H1 (cell line): Measurements from ENCODE around the gene CAMK1G.

Source experiments
- CEBPB ChIP-seq: IDR thresholded peaks from 2 replicates; pipeline ENCODE4 v1.6.1; 2012; ENCODE audit warnings: low read depth, low read length
- CHD2 ChIP-seq: IDR thresholded peaks from 2 replicates; pipeline ENCODE4 v1.6.1; 2012; ENCODE audit warnings: low read length, improper control_type of control experiment
- EZH2 ChIP-seq: fragments of 200-600 bp; sonication (generic); IDR thresholded peaks from 2 replicates; pipeline ENCODE4 v1.7.1; 2012; ENCODE audit warnings: low read depth, mild to moderate bottlenecking, moderate library complexity, low read length, inconsistent platforms; ENCODE audit not compliant: severe bottlenecking
- FOSL1 ChIP-seq: IDR thresholded peaks from 2 replicates; pipeline ENCODE4 v1.6.1; 2011; ENCODE audit warnings: mild to moderate bottlenecking, low read depth, low read length, moderate library complexity; ENCODE audit not compliant: insufficient read depth
- MAFK ChIP-seq: IDR thresholded peaks from 2 replicates; pipeline ENCODE4 v1.6.1; 2012; ENCODE audit warnings: low read depth, mild to moderate bottlenecking, improper control_type of control experiment, low read length
- POLR2AphosphoS5 ChIP-seq: IDR thresholded peaks from 2 replicates; pipeline ENCODE4 v1.6.1; 2011; ENCODE audit warnings: low read depth, low read length
- RFX5 ChIP-seq: IDR thresholded peaks from 2 replicates; pipeline ENCODE4 v1.6.1; 2011; ENCODE audit warnings: low read depth, low read length, improper control_type of control experiment, borderline replicate concordance
- SP1 ChIP-seq: IDR thresholded peaks from 2 replicates; pipeline ENCODE4 v1.6.1; 2011; ENCODE audit warnings: low read depth, low read length
- TCF12 ChIP-seq: IDR thresholded peaks from 2 replicates; pipeline ENCODE4 v1.6.1; 2011; ENCODE audit warnings: low read depth, mild to moderate bottlenecking, low read length
- ZNF274 ChIP-seq: IDR thresholded peaks from 2 replicates; pipeline ENCODE4 v1.7.0; 2012; ENCODE audit warnings: low read length, borderline replicate concordance; ENCODE audit errors: extremely low read depth
- TF ChIP-seq, protein P1 (sequence below), 3 experiments: IDR thresholded peaks; 1 replicate in 2 of 3; 2 replicates in 1 of 3; pipeline versions ENCODE4 v1.5.1 to v1.6.1; 2011; ENCODE audit warnings: low read length in 3 of 3, mild to moderate bottlenecking in 3 of 3, inconsistent platforms in 2 of 3, low read depth in 1 of 3, moderate library complexity in 1 of 3; ENCODE audit not compliant: insufficient read depth in 1 of 3; ENCODE audit errors: control extremely low read depth in 1 of 3
- TF ChIP-seq, protein P2 (sequence below): IDR thresholded peaks from 2 replicates; pipeline ENCODE4 v1.6.1; 2011; ENCODE audit warnings: low read depth, mild to moderate bottlenecking, low read length; ENCODE audit not compliant: insufficient read depth

DNA sequence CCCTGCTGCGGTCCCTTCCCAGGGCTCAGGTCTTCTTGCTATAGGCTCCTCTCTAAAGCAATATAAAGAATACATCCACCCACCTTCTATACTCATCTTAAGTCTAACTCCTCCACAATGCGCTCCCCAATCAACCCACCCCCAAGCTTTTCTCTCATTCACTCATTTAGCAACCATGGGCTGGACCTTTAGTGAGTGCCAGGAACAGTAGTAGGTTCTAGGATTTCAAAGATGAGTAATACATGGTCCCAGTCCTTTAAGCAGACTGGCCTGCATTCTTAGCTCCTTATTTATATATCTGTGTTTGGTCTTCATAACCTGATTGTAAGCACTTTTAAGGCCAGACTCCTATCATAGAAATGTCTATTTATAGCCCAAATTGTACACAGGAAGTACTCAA is 5.9 kb downstream of the CAMK1G start:
- TF ChIP-seq, protein P1, sequence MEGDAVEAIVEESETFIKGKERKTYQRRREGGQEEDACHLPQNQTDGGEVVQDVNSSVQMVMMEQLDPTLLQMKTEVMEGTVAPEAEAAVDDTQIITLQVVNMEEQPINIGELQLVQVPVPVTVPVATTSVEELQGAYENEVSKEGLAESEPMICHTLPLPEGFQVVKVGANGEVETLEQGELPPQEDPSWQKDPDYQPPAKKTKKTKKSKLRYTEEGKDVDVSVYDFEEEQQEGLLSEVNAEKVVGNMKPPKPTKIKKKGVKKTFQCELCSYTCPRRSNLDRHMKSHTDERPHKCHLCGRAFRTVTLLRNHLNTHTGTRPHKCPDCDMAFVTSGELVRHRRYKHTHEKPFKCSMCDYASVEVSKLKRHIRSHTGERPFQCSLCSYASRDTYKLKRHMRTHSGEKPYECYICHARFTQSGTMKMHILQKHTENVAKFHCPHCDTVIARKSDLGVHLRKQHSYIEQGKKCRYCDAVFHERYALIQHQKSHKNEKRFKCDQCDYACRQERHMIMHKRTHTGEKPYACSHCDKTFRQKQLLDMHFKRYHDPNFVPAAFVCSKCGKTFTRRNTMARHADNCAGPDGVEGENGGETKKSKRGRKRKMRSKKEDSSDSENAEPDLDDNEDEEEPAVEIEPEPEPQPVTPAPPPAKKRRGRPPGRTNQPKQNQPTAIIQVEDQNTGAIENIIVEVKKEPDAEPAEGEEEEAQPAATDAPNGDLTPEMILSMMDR (IDR thresholded peaks at IDR 0.05; ENCODE audit: control extremely low read depth in 1 of 3, insufficient read depth in 1 of 3, low read depth in 1 of 3, low read length in 3 of 3): no peak
- TF ChIP-seq FOSL1 (no peak), CEBPB (no peak), RFX5 (no peak), POLR2AphosphoS5 (no peak), ZNF274 (no peak), TCF12 (no peak), SP1 (no peak), CHD2 (no peak), EZH2 (no peak), MAFK (no peak)
- TF ChIP-seq, protein P2, sequence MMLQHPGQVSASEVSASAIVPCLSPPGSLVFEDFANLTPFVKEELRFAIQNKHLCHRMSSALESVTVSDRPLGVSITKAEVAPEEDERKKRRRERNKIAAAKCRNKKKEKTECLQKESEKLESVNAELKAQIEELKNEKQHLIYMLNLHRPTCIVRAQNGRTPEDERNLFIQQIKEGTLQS: no peak
